ENCODE measurements around the gene PRKG1.
"Not testable (repeated sequence)": the region's sequence is repeated elsewhere in the genome, so short reads cannot be mapped to it uniquely, and the experiment has no call there.

Gene PRKG1

GRCh38 chr10:52210161-52210560, 1135.9 kb downstream of the PRKG1 start:
- DNase-seq = no peak

- no peak for DNase-seq
These were observed 1137.8 kb downstream of the PRKG1 start for GRCh38 chr10:52212062-52212461.

GRCh38 chr10:52212802-52213201, 1138.5 kb downstream of the PRKG1 start:
- DNase-seq = no peak

DNA sequence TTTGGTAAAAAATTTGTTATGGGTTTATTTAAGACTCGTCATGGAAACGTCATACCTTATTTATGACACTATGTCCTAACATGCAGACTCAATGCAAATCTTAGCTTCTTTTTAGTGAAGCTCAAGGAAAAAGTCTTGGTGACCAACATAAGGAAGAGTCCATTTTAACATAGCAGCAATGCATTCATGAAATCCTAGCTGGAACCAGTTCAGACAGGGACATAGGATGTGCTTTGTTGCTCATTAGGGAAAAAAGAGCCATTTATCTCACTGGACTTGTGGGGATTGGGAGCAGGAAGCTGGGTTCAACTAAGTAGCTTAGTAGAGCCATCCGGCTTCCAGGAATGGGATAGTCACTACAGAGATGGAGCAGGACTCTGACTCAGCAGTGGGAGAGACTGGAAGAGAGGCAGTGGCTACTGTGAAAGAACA, 1139.0 kb downstream of the PRKG1 start:
- DNase-seq = no peak

GRCh38 chr10:52215745-52216361, 1141.6 kb downstream of the PRKG1 start:
- peak; percentile 49 for DNase-seq

DNA sequence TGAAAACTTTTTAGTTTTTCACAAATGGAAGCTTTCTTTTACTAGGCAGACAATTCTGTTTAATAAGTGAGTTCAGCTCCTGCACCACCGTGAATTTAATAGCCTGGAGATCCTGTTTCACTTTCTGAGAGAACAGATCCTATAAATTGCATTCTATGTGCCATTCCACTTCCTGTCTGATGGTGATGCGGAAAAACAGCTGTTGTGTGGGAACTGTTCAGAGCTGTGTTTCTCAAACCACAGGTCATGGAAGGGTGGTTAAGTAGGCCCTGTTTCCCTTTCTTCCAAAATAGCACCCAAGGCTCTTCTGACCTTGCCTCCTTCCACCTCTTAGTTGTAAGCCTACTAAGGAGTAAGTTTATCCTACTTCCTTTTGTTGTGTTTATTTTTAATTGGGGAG, 1142.6 kb downstream of the PRKG1 start:
- DNase-seq = no peak

DNA sequence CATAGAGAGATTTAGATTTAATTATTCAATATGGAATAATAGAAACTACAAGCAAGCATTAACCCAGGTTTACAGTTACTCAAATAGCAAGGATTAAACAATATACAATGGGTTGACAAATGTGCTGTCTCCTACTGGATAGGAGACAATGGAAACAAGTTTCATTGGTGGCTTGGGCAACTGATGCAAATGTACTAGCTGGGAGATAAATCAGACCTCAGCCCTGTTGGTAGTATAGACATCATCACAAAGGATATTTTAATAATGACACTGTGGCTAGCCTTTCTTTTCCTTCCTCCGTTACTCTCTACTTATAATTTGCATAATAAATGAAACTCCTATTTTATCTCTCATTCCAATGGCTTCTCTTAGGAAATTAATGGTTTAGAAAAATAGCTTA, 1143.2 kb downstream of the PRKG1 start:
- no peak for DNase-seq

- no peak for DNase-seq
These were observed 1146.7 kb downstream of the PRKG1 start for GRCh38 chr10:52220947-52221346.

DNA sequence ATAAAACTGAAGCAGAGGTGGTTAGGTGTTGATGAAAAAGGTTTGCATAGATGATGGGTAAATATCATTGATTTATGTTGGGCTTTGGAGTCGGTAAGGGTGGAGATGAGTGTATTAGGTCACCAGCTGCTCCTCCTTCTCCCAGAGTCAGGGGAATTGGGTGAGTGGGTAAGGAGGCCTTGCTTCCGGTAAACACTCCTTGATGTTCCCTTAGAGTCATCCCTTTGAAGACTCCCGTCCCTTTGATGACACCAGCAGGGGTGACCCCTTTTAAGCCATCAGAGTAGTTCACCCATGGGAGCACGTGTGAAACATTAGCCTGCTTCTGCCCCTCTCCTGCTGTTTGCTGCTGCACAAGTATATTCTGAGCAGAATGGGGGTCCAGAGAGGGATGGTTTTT, 1147.6 kb downstream of the PRKG1 start:
- DNase-seq = no peak

- no peak for DNase-seq
These were observed 1152.0 kb downstream of the PRKG1 start for GRCh38 chr10:52226197-52226847.

DNA sequence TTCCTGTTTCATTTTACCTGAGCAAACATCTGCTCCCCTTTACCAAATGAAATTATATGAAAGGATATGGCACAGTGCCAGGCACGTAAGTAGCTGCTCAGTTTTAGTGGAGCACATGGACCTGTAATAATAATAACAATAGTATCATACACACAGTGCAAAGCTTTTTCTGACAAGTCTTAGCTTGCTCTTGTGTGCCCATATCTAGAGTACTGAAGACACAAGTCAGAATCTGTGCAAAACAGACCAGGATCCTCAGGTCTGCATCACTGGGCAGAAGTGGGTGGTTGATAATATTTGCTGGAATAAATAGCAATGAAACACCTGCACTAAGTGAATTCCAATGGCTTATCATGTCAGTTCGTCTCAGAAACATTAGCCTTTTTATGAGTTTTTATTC, 1154.3 kb downstream of the PRKG1 start:
- no peak for DNase-seq

GRCh38 chr10:52229291-52229931, 1155.1 kb downstream of the PRKG1 start:
- no peak for DNase-seq

DNA sequence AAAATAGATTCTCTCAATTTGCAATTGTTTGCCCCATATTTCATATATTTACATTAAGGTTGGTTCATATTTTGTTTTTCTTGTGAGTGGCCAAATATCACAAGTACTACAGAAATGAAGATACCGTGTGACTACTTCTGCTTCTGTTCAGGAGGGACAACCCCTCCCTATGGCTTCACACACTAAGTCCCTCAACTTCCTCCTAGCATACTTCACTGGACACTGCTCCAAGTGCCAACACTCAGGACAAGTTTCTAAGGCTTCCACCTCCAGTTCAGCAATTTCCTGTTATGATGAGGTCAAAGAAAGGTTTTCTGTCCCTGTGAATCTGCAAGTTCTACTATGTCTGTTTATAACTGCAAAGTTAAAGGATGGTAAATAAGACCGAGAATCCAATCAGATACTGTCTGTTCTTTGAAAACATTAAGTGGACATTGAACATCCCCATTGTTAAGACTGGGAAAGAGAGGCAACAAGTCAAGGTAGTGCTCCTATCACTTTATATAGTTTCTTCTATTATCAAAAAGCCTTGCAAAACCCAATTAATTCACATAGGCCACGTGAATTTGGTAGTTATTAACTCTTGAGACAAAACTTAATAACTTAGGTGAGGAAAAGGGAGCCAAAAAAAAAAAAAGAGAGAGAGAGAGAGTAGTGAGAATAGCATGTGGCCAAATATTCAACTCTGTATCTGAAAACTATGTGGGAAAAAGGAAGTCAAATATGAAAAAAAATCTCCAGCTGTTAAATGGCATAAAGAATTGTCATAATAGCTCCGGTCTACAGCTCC, 1158.5 kb downstream of the PRKG1 start:
- no peak for DNase-seq

GRCh38 chr10:52233351-52233991, 1159.2 kb downstream of the PRKG1 start:
- not testable (repeated sequence) for DNase-seq

GRCh38 chr10:52239771-52240170, 1165.5 kb downstream of the PRKG1 start:
- DNase-seq = no peak

GRCh38 chr10:52245547-52245946, 1171.3 kb downstream of the PRKG1 start:
- no peak for DNase-seq

DNA sequence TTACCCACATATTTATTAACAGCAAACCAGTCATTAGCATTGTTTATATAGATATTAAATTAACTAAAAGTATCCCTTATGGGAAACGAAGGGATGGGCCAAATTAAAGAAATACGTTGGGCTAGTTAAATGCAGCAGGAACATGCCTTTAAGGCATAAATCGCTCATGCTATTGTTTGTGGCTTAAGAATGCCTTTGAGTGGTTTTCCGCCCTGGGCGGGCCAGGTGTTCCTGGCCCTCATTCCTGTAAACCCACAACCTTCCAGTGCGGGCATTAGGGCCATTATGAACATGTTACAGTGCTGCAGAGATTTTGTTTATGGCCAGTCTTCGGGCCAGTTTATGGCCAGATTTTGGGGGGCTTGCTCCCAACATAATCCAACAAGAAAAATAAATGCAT, 1173.6 kb downstream of the PRKG1 start:
- DNase-seq = not testable (repeated sequence)

DNA sequence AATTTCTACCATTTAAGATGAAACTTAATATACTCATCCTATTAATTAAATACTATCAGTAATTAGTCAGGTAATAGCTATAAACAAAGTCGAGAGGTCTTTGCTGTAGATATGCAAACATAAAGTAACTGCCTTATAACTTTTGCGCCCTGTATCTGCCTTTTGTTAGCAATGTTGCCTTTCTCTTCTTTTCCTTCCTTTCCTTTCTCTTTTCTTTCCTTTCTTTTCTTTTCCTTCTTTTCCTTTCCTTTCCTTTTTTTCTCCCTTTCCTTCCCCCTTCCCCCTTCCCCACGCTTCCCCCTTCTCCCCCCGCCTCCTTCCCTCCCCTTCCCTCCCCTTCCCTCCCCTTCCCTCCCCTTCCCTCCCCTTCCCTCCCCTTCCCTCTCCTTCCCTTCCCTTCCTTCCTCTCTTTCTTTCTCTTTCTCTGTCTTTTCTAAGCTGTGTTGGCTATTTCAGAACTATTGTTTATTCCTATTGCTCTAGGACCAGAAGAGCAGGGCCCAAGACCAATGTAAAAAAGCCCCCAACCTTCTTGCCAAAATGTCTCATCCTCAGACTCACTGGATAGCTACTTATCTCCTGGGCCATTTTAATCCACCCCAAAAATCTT, 1174.5 kb downstream of the PRKG1 start:
- DNase-seq = no peak

- no peak for DNase-seq
These were observed 1175.6 kb downstream of the PRKG1 start for GRCh38 chr10:52249850-52250395.

- DNase-seq = no peak
These were observed 1176.2 kb downstream of the PRKG1 start for GRCh38 chr10:52250510-52250909.

GRCh38 chr10:52252307-52252706, 1178.0 kb downstream of the PRKG1 start:
- DNase-seq = no peak

Measured in CD4-positive, alpha-beta T cell treated with Interleukin-12 subunit alpha and Interleukin-12 subunit beta, for 1 hour (primary cell).